Lung microvascular endothelial cell (primary cell): ENCODE data around the gene HPSE2. TPM values are rescaled to one million over a fixed set of nuclear protein-coding genes. Genes with fewer than 3 reads are reported as not detected.
A peak's percentile ranks its signal among the peaks of the same experiment; 100 is the strongest.

Experiments used
- DNase-seq, 2 donors: peaks; one replicate each; pipeline versions ENCODE4 v3.0.0 to v3.0.0-alpha.2; 2010; ENCODE audit warnings: low read depth in 2 of 2
- total RNA-seq: library from RNA; depleted of rRNA; stranded (reverse); fragments of >200 nt; gene quantifications from 2 replicates; pipeline ENCODE4 v1.2.1, GENCODE V29; 2014

HPSE2 gene
- total RNA-seq, 1 donor from 2014 or later = not detected

DNA sequence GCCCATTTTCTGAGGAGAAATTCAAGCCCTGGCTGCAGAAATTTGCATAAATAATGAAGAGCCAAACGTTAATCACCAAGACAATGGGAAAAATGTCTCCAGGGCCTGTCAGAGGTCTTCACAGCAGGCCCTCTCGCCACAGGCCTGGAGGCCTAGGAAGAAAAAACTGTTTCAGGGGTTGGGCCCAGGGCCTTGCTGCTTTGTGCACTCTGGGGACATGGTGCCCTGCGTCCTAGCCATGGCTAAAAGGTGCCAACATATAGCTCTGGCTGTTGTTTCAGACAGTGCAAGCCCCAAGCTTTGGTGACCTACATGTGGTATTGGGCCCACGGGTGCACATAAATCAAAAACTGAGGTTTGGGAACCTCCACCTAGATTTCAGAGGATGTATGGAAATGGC lies 796.9 kb downstream of the HPSE2 start:
- DNase-seq = no peak

DNA sequence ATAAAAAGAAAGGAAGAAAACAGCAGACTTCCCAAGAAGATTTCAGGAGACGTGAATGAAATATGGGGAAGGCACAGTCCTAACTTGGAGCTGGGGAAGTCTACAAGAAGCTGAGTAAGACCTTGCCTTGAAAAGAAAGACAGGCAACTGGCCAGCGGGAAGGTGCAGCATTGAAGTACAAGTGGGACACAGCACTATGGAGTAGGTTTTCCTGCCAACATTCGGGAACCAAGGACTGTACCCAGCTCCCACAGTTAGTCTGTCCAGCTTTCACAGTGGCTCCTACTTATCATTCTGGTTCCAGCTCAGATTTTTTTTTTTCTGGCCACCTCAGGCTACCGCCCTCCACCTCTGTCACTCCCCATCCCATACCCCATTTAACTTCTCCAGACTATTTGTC lies 798.9 kb downstream of the HPSE2 start:
- DNase-seq = no peak

DNA sequence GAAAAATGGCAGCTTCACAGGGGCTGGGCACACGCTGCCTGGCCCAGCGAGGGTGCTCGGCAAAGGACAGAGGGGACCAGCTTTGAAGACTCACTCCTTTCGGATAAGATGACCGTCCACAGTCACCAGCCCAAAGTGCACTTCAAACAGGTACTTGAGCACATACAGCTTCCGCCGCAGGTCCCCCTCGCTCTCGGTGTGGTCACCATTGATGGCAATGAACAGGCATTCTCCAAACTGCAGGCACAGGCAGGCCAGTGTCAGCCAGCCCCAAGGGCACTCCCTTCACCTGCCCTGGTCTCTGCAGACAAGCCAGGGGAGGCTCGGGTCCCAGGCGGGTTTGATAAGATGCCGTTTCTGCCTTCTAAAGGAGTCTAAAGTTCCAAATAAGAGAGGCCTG lies 800.5 kb downstream of the HPSE2 start:
- no peak for DNase-seq

DNA sequence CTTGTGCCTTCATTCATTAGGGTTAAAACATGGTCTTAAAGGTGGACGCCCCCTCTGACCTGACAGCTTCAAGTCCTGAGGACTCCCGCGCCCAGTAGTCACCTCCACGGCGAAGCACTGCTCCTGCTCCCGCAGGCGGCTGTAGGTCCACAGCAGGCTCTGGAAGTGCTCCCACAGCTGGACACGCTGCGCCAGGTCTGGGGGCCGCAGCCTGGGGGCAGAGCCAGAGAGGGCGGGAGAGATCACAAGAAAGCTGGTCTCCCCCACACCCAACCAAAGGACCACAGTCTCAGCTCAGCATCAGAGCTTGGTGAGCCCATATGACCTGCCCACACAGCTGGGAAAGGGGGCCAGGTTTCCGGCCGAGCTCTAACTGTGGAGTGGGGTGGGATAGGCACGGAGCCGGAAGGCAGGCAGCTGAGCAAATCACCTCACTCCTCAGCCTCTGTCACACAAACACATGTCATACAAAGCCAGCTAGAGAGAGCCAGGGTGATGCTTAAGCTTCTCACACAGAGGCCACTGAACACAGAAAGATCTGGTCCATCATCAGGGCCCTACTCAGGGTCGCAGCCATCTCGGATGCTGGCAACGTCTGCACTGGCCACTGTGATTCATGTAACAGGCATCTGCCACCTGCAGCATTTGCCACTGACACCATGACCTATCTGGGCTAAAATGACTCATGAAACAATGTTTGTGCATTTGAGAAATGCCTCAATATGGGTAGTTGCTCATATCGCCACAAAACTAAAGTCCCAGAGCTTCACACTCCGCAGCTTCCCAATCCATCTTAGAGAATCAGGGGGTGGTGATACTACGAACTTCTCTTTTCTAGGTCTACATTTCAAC lies 801.5 kb downstream of the HPSE2 start:
- peak; percentile 33 to 60 for DNase-seq

DNA sequence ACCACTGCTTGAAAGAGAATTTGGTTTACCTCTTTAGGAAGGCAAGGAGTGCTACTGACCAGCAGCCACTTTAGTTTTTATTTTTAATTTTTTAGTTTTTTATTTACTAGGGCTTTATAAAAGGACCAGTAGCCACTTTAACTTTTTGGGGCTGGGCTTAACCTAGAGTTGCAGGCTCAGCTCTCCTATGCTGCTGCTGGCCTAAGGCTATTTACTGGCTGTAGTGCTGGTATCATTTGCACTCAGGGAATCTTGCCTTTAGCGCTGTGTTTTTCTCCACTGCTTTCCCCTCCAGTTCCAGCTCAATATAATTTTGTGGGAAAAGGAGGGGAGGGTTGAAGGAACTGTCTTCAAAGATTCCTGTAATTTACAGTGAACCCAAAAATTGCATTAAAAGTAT lies 802.3 kb downstream of the HPSE2 start:
- no peak for DNase-seq

DNA sequence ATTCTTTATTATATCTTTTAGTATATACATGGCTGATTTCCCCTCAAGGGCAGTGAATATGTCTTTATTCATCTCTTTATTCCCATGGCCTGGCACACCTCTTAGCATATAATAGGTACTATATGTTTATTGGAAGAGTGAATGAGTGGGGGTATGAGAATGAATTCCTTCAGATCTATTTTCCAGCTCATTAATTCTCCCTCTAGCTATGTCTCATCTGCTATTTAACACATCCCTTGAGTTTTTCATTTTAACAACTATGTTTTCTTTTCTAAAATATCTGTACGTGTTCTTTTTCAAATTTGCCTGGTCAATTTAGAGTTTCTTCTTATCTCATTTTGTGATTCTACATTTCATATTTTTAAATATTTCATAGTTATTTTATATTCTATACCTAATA lies 803.3 kb downstream of the HPSE2 start:
- no peak for DNase-seq

DNA sequence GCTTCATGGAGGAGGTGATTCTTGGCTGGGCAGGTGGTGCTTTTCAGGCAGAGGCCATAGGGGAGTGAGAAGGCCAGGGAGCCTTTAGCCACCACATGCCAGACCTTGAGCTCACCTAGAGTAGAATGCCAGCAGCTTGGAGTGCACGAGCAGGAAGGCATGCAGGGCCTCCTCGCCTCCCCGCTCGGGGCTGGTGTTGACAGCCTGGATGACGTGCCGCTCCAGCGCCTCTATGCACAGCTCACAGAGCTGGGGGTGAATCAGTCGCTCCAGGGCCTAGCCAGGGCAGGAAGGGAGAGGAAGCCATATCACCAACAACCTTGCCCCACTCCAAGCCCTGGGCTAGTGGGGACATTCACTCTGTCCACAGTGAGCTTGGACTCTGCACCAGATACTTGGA lies 804.6 kb downstream of the HPSE2 start:
- no peak for DNase-seq

DNA sequence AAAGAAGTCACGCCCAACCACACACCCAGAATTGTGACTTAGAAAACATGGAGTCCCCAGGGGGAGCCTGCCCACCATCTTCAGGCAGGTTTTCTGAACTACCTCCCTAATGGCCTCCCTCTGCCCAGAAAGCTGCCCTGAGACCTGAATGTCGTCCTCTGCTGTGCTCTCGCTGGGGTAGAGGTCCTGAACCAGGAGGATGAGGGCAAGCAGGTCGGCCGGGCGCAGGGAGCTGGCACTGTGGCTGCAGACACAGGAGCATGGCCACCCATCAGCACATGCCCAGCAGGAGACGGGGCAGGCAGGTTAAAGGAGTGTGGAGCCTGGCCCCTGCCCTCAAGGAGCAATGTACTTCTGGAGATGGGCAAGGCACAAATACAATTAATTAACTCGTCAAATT lies 805.2 kb downstream of the HPSE2 start:
- no peak for DNase-seq

DNA sequence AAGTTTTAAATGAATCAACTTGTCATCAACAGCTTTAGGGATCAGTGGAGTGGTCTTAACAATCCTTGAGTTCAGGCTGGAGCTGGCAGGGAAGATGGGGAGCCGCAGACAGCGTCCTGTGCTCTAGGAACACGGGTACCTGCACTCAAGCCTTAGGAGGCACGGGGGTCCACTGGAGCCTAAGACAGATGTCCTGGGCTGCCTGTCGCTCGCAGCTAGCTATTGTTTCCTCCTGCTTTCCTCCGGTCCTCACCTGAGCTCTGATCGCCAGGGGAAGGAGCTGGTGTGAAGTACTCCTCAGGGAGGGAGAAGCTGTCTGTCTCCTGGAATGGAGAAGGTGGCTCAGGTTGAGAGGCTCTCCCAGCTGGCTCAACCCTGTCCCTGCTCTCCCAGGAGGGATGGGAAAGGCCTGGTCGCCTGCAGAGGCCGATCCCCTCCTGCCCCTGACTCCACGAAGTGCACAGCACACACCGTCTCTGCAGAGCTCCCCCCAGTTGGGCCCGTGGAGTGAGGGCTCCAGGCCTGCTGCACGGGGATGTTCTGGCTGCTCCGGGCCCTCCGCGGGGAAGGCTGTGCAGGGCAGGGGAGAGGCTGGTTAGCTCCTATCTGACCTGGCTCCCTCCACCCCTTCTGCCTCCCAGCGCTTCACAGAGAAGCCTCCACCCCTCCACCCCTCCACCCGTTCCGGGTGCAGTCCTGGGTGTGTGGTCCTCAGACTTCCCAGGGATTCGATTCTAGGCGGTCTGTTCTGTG lies 806.2 kb downstream of the HPSE2 start:
- no peak for DNase-seq

DNA sequence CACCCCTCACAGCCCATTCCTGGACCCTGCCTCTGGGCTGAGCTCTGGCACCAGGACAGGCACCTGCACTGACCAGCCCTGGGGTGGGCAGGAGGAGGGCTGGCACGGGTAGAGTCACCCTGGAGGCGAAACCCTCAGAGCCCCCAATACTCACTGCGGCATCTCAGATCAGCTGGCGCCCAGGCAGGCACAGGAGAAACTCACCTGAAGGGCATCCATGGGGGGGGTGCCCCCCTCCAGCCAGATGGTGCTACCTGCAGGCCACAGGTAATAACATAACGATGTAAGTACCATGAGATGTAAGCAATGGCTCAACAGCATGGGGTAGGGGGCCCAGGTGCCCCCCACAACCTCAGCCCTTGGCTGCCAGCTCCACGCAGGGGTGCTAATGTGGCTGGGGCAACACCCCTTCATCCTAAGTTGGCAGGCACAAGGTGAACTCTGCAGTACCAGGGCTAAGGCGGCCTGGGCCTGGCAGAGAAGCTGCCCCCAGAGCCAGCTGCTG lies 808.6 kb downstream of the HPSE2 start:
- DNase-seq = no peak

DNA sequence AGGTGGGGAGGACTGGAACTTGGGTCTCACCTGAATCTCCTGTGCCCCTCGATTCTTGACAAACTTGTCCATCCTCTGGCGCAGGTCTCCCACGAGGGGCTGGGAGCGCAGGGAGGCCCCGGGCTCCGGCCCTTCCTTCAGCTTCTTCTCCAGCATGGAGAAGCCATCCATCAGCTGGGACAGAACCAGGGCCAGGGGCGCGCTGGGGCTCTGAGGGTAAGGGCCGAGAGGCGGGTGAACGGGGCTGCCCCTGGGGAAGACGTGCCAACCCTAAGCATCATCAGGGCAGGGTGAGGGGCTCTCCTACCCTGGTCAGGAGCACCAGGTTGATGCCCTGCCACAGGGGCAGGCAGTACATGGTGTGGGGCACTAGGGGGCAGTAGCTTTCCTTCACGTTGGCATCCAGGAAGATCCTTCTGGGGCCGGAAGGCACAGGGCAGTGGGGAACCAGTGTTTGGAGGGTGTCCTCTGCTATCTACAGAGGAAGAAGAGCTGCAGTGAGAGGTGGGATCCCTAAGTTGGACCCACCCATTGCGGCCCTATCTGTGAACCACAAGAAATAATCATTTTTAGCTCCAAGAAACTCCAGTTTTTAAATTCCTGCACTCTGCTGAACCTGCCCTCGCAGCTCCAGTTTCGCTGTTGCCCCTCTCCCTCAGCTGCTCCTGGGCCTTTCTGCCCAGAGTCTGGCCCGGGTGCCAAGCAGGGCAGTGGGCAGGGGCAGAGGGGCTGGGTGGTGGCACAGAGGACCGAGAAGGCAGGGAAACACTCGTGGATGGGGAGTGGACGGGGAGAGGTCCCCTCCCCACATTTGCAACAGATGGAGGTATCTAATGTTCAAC lies 809.9 kb downstream of the HPSE2 start:
- peak; percentile 63 to 64 for DNase-seq

DNA sequence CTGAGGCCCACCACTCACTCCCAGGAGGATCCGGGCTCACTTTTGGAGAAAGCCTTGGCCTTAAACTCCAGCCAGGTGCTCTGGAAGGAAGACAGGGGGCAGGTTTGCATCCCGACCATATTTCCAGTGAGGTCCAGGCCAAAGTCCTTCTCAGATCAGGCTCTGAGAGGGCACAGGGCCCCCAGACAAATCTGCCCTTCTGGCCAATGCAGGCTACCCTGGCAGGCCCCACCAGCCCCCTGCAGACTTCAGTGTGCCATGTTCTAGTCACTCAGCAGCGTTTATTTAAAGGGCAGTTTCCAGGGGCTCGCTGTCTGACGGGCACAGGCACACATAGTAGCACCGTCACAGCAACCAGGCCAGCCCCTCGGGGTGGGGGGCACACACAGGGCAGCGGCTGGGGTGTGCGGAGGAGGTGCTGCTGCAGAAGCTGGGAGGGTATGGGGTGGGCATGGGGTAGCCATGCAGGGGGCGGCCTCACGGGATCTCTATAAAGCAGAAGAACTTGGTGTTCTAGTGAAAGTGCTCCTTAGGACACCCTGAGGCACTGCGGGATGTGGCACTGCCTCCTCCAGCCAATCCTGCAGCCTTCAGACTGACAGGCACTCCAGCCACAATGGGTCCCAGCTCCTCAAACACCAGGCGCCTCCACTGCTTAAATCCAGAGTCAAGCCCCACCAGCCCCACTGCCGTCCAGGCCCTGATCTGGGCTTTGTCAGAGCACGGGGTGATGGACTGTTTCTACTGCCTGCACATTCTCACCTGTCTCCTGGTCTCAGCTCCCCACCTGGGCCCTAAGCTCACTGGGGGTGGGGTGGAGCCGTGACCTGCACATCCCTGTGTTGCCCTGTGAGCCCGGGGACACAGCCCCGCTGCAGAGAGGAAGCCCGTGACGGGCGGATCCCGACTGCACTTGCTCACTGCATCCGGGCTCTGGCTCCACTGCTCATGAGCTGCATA lies 811.1 kb downstream of the HPSE2 start:
- no peak for DNase-seq

DNA sequence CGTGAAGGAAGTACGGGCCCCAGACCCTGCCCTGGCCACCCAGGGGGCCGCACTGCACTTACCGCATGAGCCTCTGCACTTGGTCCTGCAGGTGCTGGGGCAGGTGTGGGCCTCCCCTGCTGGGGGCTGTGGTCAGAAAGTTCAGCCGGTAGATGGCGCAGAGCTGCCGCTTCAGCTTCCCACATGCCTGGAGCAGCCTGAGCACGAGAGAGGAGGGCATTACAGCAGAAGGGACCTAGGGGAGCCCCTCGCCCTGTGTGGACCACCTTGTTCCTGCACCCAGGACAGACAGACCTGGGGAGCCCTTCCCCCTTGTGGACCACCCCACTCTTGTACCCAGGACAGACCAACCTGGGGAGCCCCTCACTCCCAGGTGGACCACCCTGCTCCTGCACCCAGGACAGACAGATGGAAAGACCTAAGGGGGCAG lies 811.9 kb downstream of the HPSE2 start:
- DNase-seq = no peak

DNA sequence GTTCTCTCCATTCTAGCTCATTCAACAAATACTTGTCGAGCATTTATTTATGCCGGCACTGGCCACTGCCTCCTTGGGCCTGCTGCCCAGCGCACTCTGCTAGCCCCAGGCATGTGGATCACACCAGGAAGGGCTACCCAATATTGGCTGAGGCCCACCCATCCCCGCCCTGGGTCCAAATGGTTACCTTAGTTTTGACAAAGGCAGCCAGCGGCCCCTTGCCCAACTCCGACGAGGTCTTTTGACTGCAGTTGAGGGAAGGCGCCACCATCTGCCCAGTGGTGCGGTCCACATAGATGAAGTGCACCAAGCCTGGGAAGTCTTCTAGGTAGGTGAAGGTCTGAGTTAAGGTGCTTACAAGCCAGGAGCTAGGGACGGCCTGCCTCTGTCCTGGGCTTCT lies 813.5 kb downstream of the HPSE2 start:
- no peak for DNase-seq

DNA sequence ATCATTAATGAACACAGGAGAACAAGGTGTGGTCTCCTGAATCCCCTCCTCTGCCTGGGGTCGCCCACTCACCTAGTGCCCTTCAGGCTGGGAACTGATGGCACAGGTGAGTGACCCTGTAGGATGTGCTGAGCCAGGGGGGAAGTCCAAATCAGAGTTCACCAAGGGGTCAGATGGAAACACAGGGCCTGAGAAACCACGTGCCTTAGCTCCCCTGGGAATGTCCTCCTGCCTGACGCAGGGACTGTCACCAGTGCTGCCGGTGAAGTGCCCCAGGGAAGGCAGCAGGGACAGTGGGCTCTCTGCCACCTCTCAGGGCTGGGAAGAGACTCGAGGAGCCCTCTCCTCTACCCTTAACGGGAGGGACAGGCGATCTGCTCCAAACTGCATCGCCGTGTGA lies 814.9 kb downstream of the HPSE2 start:
- DNase-seq = peak in 1 of 2 donors; percentile 13

DNA sequence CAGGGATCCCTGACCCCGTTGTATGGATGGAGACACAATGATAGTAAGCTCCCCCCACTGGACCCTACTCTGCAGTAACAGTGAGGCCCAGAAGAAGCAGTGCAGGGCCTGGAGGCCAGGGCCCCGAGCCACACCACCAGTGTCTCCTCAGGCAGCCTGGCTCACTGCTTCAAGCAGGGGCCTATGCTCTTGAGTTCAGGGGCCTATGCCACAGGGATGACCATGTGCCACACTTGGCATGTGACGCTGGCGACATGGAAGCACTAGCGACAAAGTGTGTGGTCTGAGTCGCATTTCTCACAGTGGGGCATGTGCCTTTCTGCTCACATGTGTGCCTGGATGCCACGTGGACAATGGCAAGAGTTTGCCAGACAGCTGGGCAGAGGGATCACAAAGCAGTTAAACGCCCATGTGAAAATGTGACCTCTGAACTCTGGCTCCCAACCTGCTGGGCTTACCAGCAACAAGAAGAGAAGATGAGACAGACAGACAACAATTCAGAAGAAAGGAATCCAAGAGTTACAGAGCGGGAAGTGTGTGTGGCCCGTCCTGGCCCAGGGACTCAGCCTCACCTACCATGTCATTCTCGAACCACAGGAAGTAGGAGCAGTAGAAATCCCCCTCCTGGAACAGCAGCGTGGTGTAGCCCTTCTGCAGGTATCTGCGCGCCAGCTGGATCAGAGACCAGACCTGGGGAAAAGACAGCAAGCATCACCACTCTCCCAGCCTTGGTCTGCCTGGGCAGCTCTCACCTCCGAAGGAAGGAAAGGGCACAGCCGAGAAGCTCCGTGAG lies 816.0 kb downstream of the HPSE2 start:
- no peak for DNase-seq

DNA sequence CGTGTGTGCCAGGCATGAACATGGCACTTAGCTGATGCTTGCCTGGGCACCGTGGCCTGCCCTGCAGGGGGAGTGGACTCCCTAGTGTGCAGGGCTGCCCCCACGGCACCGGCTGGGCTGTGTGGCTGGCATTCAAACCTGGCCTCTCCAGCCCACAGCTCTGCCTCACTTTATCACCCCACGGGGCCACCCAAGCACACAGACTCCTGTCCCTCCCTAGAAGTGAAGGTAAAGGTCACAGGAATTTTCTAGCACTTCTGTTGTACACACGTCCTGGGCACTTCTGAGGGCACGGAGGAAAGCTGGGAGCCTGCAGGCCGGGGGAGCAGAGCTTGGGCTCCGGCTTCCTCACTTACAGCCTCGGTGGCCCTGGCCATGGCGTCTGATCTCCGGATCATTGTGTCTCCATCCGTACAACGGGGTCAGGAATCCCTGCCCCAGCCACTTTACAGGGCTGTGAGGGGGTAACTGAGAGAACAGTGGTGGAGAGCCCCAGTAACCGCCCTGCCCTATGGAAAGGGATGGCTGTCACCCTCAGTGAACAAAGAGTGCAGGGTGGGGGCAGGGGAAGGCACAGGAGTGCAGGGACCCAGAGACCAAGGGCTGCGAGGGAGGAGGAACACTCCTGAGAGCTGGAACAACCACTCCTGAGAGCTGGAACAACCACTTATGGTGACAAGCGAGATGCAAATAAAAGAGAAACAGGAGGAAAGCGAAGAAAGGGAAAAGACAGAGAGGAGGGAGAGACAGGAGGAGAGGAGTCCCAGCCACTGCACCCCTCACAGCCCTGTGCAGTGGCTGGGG lies 816.8 kb downstream of the HPSE2 start:
- DNase-seq = no peak

DNA sequence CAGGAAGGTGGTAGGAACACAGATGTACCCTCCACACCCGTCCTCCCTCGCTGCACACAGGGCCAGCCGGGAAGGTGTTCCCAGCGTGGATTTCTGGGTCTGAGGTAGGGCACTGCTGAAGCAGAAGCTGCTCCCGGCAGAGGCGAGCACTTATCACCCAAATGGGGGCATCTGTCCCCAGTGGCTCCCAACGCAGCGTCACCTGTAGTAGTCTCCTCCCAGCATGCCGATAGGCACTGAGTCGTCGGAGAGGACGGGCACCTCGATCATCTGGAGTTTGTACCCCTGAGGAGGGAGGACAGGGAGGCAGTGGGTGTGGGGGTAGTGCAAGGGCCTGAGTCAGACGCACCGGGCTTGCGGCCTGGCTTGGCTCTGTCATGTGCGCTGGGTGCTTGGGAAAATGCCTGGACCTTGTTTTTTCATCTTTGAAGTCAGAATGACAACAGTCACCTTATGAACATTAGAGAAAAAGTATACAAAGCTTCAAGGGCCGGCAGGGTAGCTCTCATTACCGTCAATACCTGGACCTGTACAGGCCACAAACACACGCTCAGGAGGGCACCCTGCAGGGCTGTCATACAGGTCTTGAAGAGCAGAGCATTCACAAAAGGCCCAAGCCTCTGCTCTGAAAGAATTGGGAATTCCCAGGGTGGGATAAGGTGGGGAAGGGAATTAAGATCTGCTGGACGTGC lies 817.5 kb downstream of the HPSE2 start:
- DNase-seq = no peak
